ENCODE measurements around the gene CDRT4.

Gene CDRT4

GRCh38 chr17:15414532-15415306 lies 52.7 kb downstream of the CDRT4 start:
- Histone ChIP-seq H3K9ac (ENCODE audit: low read depth, low read length) (no peak overlapping the region), H3K27me3 (ENCODE audit: control insufficient read depth, insufficient read depth, low read length) (peaks cover 3% of the 10 kb centered on the region), H3K36me3 (ENCODE audit: insufficient read depth, low read length) (no peaks in the 10 kb centered on the region), H3K9me3 (replicated peaks; ENCODE audit: low read length) (no peaks in the 10 kb centered on the region), H3K4me1 (ENCODE audit: control insufficient read depth, insufficient read depth, low read length) (peaks cover 29% of the 10 kb centered on the region), H3K4me2 (ENCODE audit: low read length) (no peak overlapping the region), H3K4me3 (ENCODE audit: low read length) (no peak overlapping the region)

GRCh38 chr17:15413101-15413771 lies 54.2 kb downstream of the CDRT4 start:
- no peaks in the 10 kb centered on the region for H3K36me3 ChIP-seq (ENCODE audit: insufficient read depth, low read length)
- no peak overlapping the region for H3K4me3 ChIP-seq (ENCODE audit: low read length)
- H3K9me3 ChIP-seq (replicated peaks; ENCODE audit: low read length), result no peaks in the 10 kb centered on the region
- H3K27me3 ChIP-seq (ENCODE audit: control insufficient read depth, insufficient read depth, low read length), result peaks cover 3% of the 10 kb centered on the region
- peaks cover 39% of the 10 kb centered on the region for H3K4me1 ChIP-seq (ENCODE audit: control insufficient read depth, insufficient read depth, low read length)
- no peak overlapping the region for H3K4me2 ChIP-seq (ENCODE audit: low read length)
- H3K9ac ChIP-seq (ENCODE audit: low read depth, low read length), result peak overlapping the region; percentile 48

GRCh38 chr17:15412606-15413005 lies 54.8 kb downstream of the CDRT4 start:
- Histone ChIP-seq H3K9ac (ENCODE audit: low read depth, low read length) (peak overlapping the region; percentile 48), H3K36me3 (ENCODE audit: insufficient read depth, low read length) (no peaks in the 10 kb centered on the region), H3K4me2 (ENCODE audit: low read length) (no peak overlapping the region), H3K4me1 (ENCODE audit: control insufficient read depth, insufficient read depth, low read length) (peaks cover 39% of the 10 kb centered on the region), H3K27me3 (ENCODE audit: control insufficient read depth, insufficient read depth, low read length) (peaks cover 3% of the 10 kb centered on the region), H3K9me3 (replicated peaks; ENCODE audit: low read length) (no peaks in the 10 kb centered on the region), H3K4me3 (ENCODE audit: low read length) (no peak overlapping the region)

- Histone ChIP-seq H3K4me1 (ENCODE audit: control insufficient read depth, insufficient read depth, low read length) (peaks cover 39% of the 10 kb centered on the region), H3K36me3 (ENCODE audit: insufficient read depth, low read length) (no peaks in the 10 kb centered on the region), H3K9me3 (replicated peaks; ENCODE audit: low read length) (no peaks in the 10 kb centered on the region), H3K27me3 (ENCODE audit: control insufficient read depth, insufficient read depth, low read length) (peaks cover 3% of the 10 kb centered on the region), H3K9ac (ENCODE audit: low read depth, low read length) (no peak overlapping the region), H3K4me2 (ENCODE audit: low read length) (no peak overlapping the region), H3K4me3 (ENCODE audit: low read length) (no peak overlapping the region)
Measured at GRCh38 chr17:15411384-15412198, 55.8 kb downstream of the CDRT4 start.

GRCh38 chr17:15409721-15410250 lies 57.6 kb downstream of the CDRT4 start:
- H3K4me3 ChIP-seq (ENCODE audit: low read length), result peak overlapping the region; percentile 65
- H3K9me3 ChIP-seq (replicated peaks; ENCODE audit: low read length), result no peaks in the 10 kb centered on the region
- H3K9ac ChIP-seq (ENCODE audit: low read depth, low read length), result peak overlapping the region; percentile 74
- peaks cover 3% of the 10 kb centered on the region for H3K27me3 ChIP-seq (ENCODE audit: control insufficient read depth, insufficient read depth, low read length)
- H3K36me3 ChIP-seq (ENCODE audit: insufficient read depth, low read length), result no peaks in the 10 kb centered on the region
- peaks cover 39% of the 10 kb centered on the region for H3K4me1 ChIP-seq (ENCODE audit: control insufficient read depth, insufficient read depth, low read length)
- peak overlapping the region; percentile 85 for H3K4me2 ChIP-seq (ENCODE audit: low read length)

GRCh38 chr17:15408803-15409202 lies 58.6 kb downstream of the CDRT4 start:
- Histone ChIP-seq H3K4me2 (ENCODE audit: low read length) (peak overlapping the region; percentile 85), H3K4me1 (ENCODE audit: control insufficient read depth, insufficient read depth, low read length) (peaks cover 49% of the 10 kb centered on the region), H3K9me3 (replicated peaks; ENCODE audit: low read length) (no peaks in the 10 kb centered on the region), H3K36me3 (ENCODE audit: insufficient read depth, low read length) (no peaks in the 10 kb centered on the region), H3K4me3 (ENCODE audit: low read length) (no peak overlapping the region), H3K9ac (ENCODE audit: low read depth, low read length) (peak overlapping the region; percentile 71), H3K27me3 (ENCODE audit: control insufficient read depth, insufficient read depth, low read length) (peaks cover under 1% of the 10 kb centered on the region)

GRCh38 chr17:15406081-15406480 lies 61.3 kb downstream of the CDRT4 start:
- H3K9me3 ChIP-seq (replicated peaks; ENCODE audit: low read length), result no peaks in the 10 kb centered on the region
- H3K27me3 ChIP-seq (ENCODE audit: control insufficient read depth, insufficient read depth, low read length), result no peaks in the 10 kb centered on the region
- H3K4me3 ChIP-seq (ENCODE audit: low read length), result no peak overlapping the region
- peaks cover 36% of the 10 kb centered on the region for H3K4me1 ChIP-seq (ENCODE audit: control insufficient read depth, insufficient read depth, low read length)
- no peak overlapping the region for H3K4me2 ChIP-seq (ENCODE audit: low read length)
- H3K9ac ChIP-seq (ENCODE audit: low read depth, low read length), result no peak overlapping the region
- no peaks in the 10 kb centered on the region for H3K36me3 ChIP-seq (ENCODE audit: insufficient read depth, low read length)

- Histone ChIP-seq H3K36me3 (ENCODE audit: insufficient read depth, low read length) (no peaks in the 10 kb centered on the region), H3K9me3 (replicated peaks; ENCODE audit: low read length) (no peaks in the 10 kb centered on the region), H3K9ac (ENCODE audit: low read depth, low read length) (no peak overlapping the region), H3K4me2 (ENCODE audit: low read length) (no peak overlapping the region), H3K4me1 (ENCODE audit: control insufficient read depth, insufficient read depth, low read length) (peaks cover 29% of the 10 kb centered on the region), H3K4me3 (ENCODE audit: low read length) (no peak overlapping the region), H3K27me3 (ENCODE audit: control insufficient read depth, insufficient read depth, low read length) (no peaks in the 10 kb centered on the region)
Measured at GRCh38 chr17:15405058-15405415, 62.4 kb downstream of the CDRT4 start.

GRCh38 chr17:15404106-15405057 lies 63.0 kb downstream of the CDRT4 start:
- no peak overlapping the region for H3K4me3 ChIP-seq (ENCODE audit: low read length)
- peaks cover 26% of the 10 kb centered on the region for H3K4me1 ChIP-seq (ENCODE audit: control insufficient read depth, insufficient read depth, low read length)
- no peak overlapping the region for H3K4me2 ChIP-seq (ENCODE audit: low read length)
- H3K36me3 ChIP-seq (ENCODE audit: insufficient read depth, low read length), result no peaks in the 10 kb centered on the region
- H3K27me3 ChIP-seq (ENCODE audit: control insufficient read depth, insufficient read depth, low read length), result no peaks in the 10 kb centered on the region
- H3K9me3 ChIP-seq (replicated peaks; ENCODE audit: low read length), result no peaks in the 10 kb centered on the region
- H3K9ac ChIP-seq (ENCODE audit: low read depth, low read length), result no peak overlapping the region

- Histone ChIP-seq H3K4me1 (ENCODE audit: control insufficient read depth, insufficient read depth, low read length) (peaks cover 29% of the 10 kb centered on the region), H3K4me3 (ENCODE audit: low read length) (no peak overlapping the region)
Measured at GRCh38 chr17:15403276-15403939, 64.0 kb downstream of the CDRT4 start.

More at GRCh38 chr17:15403276-15403939, 64.0 kb downstream of the CDRT4 start:
- H3K4me2 ChIP-seq (ENCODE audit: low read length), result no peak overlapping the region
- no peaks in the 10 kb centered on the region for H3K27me3 ChIP-seq (ENCODE audit: control insufficient read depth, insufficient read depth, low read length)
- no peak overlapping the region for H3K9ac ChIP-seq (ENCODE audit: low read depth, low read length)
- H3K36me3 ChIP-seq (ENCODE audit: insufficient read depth, low read length), result no peaks in the 10 kb centered on the region
- H3K9me3 ChIP-seq (replicated peaks; ENCODE audit: low read length), result no peaks in the 10 kb centered on the region
